GM12864 (cell line): ENCODE results near the gene LPP.

Source experiments
- DNase-seq: peaks from one replicate; pipeline ENCODE4 v3.0.0-alpha.2; 2011; ENCODE audit warnings: low read depth
- H3K4me3 ChIP-seq: 2 replicates; pipeline ENCODE4 v1.5.1; 2011; ENCODE audit warnings: mild to moderate bottlenecking, low read depth, low read length, control low read depth
- TF ChIP-seq, protein P1 (sequence below): IDR thresholded peaks from 2 replicates; pipeline ENCODE4 v1.5.1; 2011; ENCODE audit warnings: low read depth, mild to moderate bottlenecking, moderate library complexity, low read length, control low read depth, inconsistent platforms; ENCODE audit errors: missing control alignments

LPP gene

DNA sequence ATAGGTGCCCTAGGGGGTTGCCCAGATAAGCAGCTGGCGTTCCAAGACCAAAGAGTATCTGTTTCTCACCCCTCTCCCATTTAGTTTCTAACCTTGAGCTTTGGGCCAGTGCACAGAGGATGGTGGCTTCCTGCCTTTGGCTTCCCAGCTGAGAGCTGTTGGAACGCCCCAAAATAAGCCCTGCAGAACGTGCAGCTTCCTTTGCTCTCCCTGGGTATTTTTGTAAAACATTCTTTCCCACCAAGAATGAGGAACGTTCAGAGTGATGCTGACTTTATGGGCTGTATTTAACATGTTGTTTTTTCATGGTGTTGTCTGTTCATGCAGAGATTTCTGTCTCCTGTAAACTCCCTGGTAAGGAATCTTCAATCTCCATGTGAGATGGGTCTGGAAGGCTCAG lies 63.8 kb downstream of the LPP start:
- H3K4me3 ChIP-seq = no peak overlapping the region
- no peak for DNase-seq
- TF ChIP-seq, protein P1, sequence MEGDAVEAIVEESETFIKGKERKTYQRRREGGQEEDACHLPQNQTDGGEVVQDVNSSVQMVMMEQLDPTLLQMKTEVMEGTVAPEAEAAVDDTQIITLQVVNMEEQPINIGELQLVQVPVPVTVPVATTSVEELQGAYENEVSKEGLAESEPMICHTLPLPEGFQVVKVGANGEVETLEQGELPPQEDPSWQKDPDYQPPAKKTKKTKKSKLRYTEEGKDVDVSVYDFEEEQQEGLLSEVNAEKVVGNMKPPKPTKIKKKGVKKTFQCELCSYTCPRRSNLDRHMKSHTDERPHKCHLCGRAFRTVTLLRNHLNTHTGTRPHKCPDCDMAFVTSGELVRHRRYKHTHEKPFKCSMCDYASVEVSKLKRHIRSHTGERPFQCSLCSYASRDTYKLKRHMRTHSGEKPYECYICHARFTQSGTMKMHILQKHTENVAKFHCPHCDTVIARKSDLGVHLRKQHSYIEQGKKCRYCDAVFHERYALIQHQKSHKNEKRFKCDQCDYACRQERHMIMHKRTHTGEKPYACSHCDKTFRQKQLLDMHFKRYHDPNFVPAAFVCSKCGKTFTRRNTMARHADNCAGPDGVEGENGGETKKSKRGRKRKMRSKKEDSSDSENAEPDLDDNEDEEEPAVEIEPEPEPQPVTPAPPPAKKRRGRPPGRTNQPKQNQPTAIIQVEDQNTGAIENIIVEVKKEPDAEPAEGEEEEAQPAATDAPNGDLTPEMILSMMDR = no peak

DNA sequence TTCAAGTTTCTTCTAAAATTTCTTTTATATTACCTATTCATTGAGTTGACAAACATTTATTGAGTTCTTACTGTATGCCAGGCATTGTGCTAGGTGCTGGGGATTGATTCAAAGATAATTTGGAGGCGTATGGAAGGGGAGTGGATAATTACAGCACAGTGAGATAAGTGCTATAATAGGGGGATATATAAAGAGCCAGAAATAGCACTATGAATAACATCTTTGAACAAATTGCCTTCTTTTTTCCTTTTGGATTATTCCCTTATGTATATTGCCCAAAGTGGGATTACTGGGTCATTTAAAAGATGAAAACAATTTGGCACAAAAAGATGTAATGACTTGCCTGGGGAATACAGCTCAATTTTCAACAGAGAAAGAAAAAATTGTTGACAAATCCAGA lies 64.6 kb downstream of the LPP start:
- no peak overlapping the region for H3K4me3 ChIP-seq
- TF ChIP-seq, protein P1 = no peak
- no peak for DNase-seq

DNA sequence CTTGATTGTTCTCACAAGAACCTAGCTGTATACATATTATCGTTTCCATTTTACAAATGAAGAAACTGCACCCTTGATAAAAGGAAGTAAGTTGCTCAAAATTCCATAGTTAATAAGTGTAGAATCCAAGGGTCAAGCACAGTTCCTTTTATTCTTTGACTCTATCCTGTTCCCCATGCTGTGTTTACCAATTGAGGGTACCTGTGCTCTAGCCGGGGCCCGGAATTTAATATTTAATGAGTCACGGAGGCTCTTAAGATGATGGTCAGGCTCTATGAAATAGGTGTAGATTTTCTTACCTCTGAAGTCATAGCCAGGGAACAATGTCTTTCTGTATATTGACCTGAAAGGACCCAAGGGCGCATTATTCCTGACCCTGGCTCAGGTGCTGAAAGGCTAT lies 65.2 kb downstream of the LPP start:
- TF ChIP-seq, protein P1 = no peak
- no peak for DNase-seq
- no peak overlapping the region for H3K4me3 ChIP-seq

GRCh38 chr3:188220097-188220788 lies 66.3 kb downstream of the LPP start:
- TF ChIP-seq, protein P1 = no peak
- no peak for DNase-seq
- H3K4me3 ChIP-seq = no peak overlapping the region

- DNase-seq = no peak
- TF ChIP-seq, protein P1 = no peak
- H3K4me3 ChIP-seq = no peak overlapping the region
These were observed 67.2 kb downstream of the LPP start for GRCh38 chr3:188220988-188221818.

DNA sequence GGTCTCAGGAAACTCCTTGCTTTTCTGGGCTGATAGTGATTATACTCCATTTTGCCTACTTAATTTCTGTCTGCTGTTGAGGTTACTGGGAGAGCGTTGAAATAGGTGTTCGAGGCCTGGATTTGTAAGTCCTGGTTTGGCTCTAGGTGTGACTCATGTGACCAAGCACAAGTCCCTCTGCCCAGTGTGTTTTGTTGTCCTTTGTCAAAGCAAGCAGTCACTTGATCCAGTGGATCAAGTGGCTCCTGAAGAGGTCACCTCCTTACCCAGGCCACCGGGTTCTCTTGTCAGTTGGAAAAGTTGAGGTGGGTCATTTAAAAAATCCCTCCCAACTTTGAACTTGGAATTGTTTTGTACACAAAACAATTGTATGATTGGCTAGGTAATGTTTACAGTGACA lies 70.0 kb downstream of the LPP start:
- TF ChIP-seq, protein P1 = no peak
- H3K4me3 ChIP-seq = no peak overlapping the region
- no peak for DNase-seq

GRCh38 chr3:188227442-188227841 lies 73.5 kb downstream of the LPP start:
- TF ChIP-seq, protein P1 = no peak
- DNase-seq = no peak
- no peak overlapping the region for H3K4me3 ChIP-seq
